Immature natural killer cell (primary cell): ENCODE data around the gene IL3RA. TPM values are rescaled to one million over a fixed set of nuclear protein-coding genes. Genes with fewer than 3 reads are reported as not detected.
"Not testable (repeated sequence)": the region's sequence is repeated elsewhere in the genome, so short reads cannot be mapped to it uniquely, and the experiment has no call there.

ENCODE experiments used
- DNase-seq, 3 donors: peaks; one replicate each; pipeline ENCODE4 v3.0.0; 2022; ENCODE audit warnings: mixed read lengths in 1 of 3
- H3K27ac Mint-ChIP-seq, 6 donors: one replicate each; pipeline ENCODE4 v1.8.0; 2020; ENCODE audit warnings: mixed read lengths in 6 of 6, mild to moderate bottlenecking in 5 of 6, inconsistent platforms in 4 of 6, moderate library complexity in 3 of 6
- H3K27me3 Mint-ChIP-seq, 3 donors: one replicate each; pipeline ENCODE4 v1.8.0; 2020 to 2021; ENCODE audit warnings: low read depth in 3 of 3, mild to moderate bottlenecking in 3 of 3, mixed read lengths in 3 of 3, moderate library complexity in 3 of 3, inconsistent platforms in 1 of 3
- H3K36me3 Mint-ChIP-seq, 3 donors: one replicate each; pipeline ENCODE4 v1.8.0; 2020; ENCODE audit warnings: mixed read lengths in 3 of 3, inconsistent platforms in 2 of 3, mild to moderate bottlenecking in 2 of 3
- H3K4me1 Mint-ChIP-seq, 2 donors: one replicate each; pipeline ENCODE4 v1.8.0; 2020; ENCODE audit warnings: inconsistent platforms in 2 of 2, mild to moderate bottlenecking in 2 of 2, mixed read lengths in 2 of 2, moderate library complexity in 1 of 2
- H3K4me3 Mint-ChIP-seq, 5 donors: one replicate each; pipeline ENCODE4 v1.8.0; 2020; ENCODE audit warnings: mild to moderate bottlenecking in 5 of 5, mixed read lengths in 5 of 5, inconsistent platforms in 3 of 5, moderate library complexity in 3 of 5
- H3K9me3 Mint-ChIP-seq, 6 donors: one replicate each; pipeline ENCODE4 v1.8.0; 2020; ENCODE audit warnings: mild to moderate bottlenecking in 6 of 6, mixed read lengths in 6 of 6, inconsistent platforms in 4 of 6, moderate library complexity in 3 of 6
- polyA plus RNA-seq, 3 donors: library from polyadenylated mRNA; unstranded; fragments of 300-500 nt; fragmentation: Illumina TruSeq; gene quantifications; one replicate each; pipeline ENCODE4 v1.2.3, GENCODE V29; 2021

Gene IL3RA
- polyA plus RNA-seq, 3 donors from 2014 or later = 0.79 to 5.0 (median 1.5) TPM

DNA sequence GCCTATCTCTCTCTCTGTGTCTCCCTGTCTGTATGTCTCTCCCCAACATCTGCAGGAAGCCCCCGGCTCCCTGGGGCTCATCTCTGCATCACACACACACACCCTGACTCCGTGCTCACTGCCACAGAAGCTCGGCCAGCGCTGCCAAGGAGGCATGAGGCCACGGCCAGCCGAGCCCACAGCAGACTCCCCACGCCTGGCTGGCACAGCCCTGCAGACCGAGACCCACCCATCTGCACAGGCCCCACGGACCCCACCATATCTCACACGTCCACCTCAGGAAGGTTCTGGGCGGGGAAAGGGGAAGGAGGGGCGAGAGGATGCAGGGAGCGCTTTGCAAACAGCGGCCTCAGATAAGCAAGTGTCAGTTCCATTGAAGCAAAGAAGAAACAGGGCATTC is 83.8 kb downstream of the IL3RA start:
- Mint-ChIP-seq H3K9me3 (peaks cover 6 to 13% (median 8%) of the 10 kb centered on the region in 6 donors), H3K4me1 (peaks cover 4 to 10% of the 10 kb centered on the region in 2 donors), H3K4me3 (no peak overlapping the region), H3K27ac (peak overlapping the region in 3 of 6 donors; percentile 52 to 89 (median 82)), H3K36me3 (peaks cover 29 to 55% (median 48%) of the 10 kb centered on the region in 3 donors), H3K27me3 (peaks cover 0 to 1% (median 0%) of the 10 kb centered on the region in 3 donors)
- no peak for DNase-seq

DNA sequence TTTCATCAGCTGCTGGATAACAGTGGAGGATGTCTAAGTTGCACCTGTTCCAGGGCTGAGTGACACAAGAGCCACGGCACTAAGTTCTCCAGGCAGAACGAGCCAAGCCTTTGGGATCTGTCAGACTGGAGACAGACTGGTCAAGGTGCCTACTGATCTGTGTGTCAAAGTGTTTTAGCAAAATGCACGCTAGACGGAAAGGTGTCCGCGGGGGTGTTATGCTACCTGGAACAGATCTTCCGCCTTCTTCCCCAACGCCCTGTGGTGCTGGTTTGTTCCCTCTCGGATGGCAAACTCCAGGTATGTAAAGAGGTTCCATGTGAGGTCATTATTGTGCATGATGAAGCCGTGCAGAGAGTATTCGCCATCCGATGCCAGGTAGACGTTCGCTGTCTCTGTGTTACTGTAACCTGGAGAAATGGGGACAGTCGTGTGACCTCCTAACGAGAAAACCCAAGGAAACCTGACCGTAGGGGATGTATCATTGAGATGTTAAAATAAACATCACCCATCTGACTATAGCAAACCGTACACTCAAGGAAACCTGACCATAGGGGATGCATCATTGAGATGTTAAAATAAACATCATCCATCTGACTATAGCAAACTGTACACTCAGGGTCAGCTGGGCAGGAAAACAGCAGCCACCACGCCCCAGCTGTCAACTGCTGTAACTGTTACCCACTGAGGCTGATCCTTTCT is 85.0 kb downstream of the IL3RA start:
- Mint-ChIP-seq H3K9me3 (peaks cover 6 to 13% (median 8%) of the 10 kb centered on the region in 6 donors), H3K4me1 (peaks cover 4 to 10% of the 10 kb centered on the region in 2 donors), H3K4me3 (no peak overlapping the region), H3K27ac (no peak overlapping the region), H3K36me3 (peaks cover 33 to 62% (median 54%) of the 10 kb centered on the region in 3 donors), H3K27me3 (peaks cover 0 to 2% (median 0%) of the 10 kb centered on the region in 3 donors)
- DNase-seq = no peak

DNA sequence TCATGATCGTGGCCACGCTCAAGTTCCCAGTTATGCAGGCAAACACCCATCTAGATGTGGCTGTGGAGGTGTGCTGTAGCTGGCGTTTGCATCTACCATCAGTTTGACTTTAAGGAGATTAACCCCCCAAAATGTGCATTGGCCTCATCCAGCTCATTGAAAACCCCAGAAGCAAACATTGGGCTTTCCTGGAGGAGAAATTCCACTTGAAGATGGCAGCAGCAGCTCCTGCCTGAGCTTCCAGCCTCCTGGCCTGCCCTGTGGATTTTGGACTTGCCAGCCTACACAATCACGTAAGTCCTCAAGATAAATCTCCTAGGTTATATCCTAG is 85.5 kb downstream of the IL3RA start:
- Mint-ChIP-seq H3K36me3 (peaks cover 33 to 67% (median 59%) of the 10 kb centered on the region in 3 donors), H3K4me1 (peaks cover 4 to 10% of the 10 kb centered on the region in 2 donors), H3K4me3 (no peak overlapping the region), H3K27ac (no peak overlapping the region), H3K9me3 (peaks cover 6 to 13% (median 8%) of the 10 kb centered on the region in 6 donors), H3K27me3 (peaks cover 0 to 2% (median 0%) of the 10 kb centered on the region in 3 donors)
- no peak for DNase-seq

DNA sequence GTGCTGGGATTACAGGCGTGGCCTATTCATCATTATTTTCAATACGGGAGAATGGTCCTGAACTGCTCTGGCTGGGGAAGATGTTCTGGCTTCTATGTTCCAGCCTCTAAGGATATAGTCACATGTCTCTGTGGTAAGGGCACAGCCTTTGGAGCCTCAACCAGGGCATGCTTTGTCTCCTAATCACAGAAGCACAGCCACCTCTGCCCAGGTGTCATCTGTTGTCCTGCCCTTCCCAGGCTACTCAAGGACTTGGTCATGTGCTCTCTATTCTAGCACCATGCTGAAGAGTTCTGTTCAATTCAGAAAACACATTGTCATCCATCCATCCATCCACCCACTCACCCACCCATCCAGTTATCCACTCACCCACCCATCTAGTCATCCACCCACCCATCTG is 86.6 kb downstream of the IL3RA start:
- DNase-seq = no peak
- peaks cover 33 to 70% (median 62%) of the 10 kb centered on the region in 3 donors for H3K36me3 Mint-ChIP-seq
- H3K27ac Mint-ChIP-seq = no peak overlapping the region

DNA sequence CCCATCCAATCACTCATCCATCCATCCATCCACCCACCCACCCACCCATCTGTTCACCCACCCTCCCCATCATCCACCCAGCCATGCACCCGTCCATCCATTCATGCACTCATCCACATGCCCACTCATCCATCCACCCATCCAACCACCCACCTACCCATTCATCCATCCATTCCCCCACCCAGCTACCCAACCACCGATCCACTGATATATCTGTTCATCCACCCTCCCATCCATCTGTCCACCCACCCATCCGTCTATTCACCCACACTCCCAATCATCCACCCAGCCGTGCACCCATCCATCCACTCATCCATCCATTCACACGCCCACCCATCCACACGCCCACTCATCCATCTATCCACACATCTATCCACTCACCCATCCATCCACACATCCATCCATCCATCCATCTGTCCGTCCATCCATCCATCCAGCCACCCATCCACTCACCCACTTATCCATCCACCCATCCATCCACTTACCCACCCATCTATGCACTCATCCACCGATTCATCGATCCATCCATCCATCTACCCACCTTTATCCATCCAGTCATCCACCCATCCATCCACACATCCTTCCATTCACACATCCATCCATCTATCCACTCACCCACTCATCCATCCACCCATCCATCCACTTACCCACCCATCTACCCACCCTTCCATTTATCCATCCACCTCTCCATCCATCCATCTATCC is 87.7 kb downstream of the IL3RA start:
- peaks cover 33 to 69% (median 62%) of the 10 kb centered on the region in 3 donors for H3K36me3 Mint-ChIP-seq
- H3K4me1 Mint-ChIP-seq = peaks cover 4 to 10% of the 10 kb centered on the region in 2 donors
- no peak overlapping the region for H3K27ac Mint-ChIP-seq
- no peak for DNase-seq
- H3K9me3 Mint-ChIP-seq = peaks cover 6 to 13% (median 8%) of the 10 kb centered on the region in 6 donors
- H3K4me3 Mint-ChIP-seq = no peak overlapping the region
- H3K27me3 Mint-ChIP-seq = peaks cover 2 to 4% (median 2%) of the 10 kb centered on the region in 3 donors

More for the DNA sequence above, 86.6 kb downstream of the IL3RA start:
- Mint-ChIP-seq H3K4me3 (no peak overlapping the region), H3K27me3 (peaks cover 2% of the 10 kb centered on the region in 3 donors), H3K9me3 (peaks cover 6 to 13% (median 8%) of the 10 kb centered on the region in 6 donors), H3K4me1 (peaks cover 4 to 10% of the 10 kb centered on the region in 2 donors)

DNA sequence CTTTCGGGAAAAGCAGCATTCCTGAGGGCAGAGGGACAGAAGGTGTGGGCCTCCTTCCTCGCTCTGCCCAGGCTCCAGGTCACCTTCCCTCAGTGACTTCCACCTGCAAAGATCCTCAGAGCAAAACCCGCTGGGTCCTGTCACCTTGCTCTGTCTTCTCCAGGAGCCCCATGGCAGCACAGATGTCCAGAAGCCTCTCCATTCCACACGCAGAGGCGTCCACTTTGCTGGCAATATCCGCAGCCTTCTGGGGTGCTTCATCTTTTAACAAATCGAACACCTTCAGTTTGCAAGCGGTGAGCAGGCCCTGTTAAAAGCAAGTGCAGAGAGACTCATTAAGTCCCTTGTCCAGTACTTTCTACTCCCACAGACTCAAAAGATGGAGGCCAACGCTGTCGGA is 88.8 kb downstream of the IL3RA start:
- peaks cover 26 to 65% (median 55%) of the 10 kb centered on the region in 3 donors for H3K36me3 Mint-ChIP-seq
- no peak overlapping the region for H3K4me3 Mint-ChIP-seq
- no peak overlapping the region for H3K27ac Mint-ChIP-seq
- H3K9me3 Mint-ChIP-seq = peaks cover 6 to 12% (median 8%) of the 10 kb centered on the region in 6 donors
- peaks cover 2 to 3% of the 10 kb centered on the region in 2 donors for H3K4me1 Mint-ChIP-seq
- no peak for DNase-seq
- H3K27me3 Mint-ChIP-seq = peaks cover 2 to 4% (median 2%) of the 10 kb centered on the region in 3 donors

DNA sequence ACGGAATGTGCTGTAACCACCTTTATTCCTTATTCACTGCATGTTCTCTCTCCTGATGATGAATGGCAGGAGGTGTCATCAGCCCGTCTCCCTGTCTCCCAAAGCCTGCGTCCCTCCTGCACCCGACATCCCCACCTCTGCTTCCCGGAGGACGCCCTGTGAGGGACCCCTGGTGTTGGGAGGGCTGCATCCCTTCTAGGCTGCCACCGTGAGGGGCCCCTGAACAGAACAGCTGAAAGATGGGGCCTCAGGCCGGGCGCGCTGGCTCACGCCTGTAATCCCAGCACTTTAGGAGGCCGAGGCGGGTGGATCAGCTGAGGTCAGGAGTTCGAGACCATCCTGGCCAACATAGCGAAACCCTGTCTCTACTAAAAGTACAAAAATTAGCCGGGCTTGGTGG is 89.7 kb downstream of the IL3RA start:
- H3K9me3 Mint-ChIP-seq = peaks cover 6 to 12% (median 8%) of the 10 kb centered on the region in 6 donors
- not testable (repeated sequence) for H3K27ac Mint-ChIP-seq, H3K4me1 Mint-ChIP-seq, DNase-seq, H3K27me3 Mint-ChIP-seq, H3K4me3 Mint-ChIP-seq
- peaks cover 26 to 60% (median 49%) of the 10 kb centered on the region in 3 donors for H3K36me3 Mint-ChIP-seq

DNA sequence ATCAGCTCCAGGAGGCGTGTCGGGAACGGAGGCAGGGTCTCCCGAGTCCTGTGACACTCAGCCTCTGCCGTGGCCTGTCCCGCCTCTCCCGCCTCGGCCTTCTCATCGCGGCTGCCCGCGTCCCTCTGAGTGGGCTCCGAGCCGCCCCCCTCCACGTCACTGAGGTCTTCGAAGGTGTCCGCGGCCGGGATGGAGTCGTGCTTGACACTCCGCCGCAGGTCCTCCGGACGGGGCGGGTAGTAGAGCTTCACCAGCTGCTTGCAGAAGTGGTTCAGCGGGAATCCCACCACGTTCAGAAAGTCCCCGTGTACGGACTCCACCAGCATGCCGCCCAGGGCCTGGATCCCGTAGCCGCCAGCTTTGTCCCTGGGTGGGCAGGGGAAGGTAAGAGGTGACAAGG is 91.2 kb downstream of the IL3RA start:
- Mint-ChIP-seq H3K36me3 (peaks cover 19 to 46% (median 38%) of the 10 kb centered on the region in 3 donors), H3K27ac (no peak overlapping the region), H3K9me3 (peaks cover 3 to 8% (median 6%) of the 10 kb centered on the region in 6 donors), H3K27me3 (peaks cover 2 to 4% (median 3%) of the 10 kb centered on the region in 3 donors), H3K4me1 (peaks cover 0 to 3% of the 10 kb centered on the region in 2 donors), H3K4me3 (no peak overlapping the region)
- DNase-seq = no peak

DNA sequence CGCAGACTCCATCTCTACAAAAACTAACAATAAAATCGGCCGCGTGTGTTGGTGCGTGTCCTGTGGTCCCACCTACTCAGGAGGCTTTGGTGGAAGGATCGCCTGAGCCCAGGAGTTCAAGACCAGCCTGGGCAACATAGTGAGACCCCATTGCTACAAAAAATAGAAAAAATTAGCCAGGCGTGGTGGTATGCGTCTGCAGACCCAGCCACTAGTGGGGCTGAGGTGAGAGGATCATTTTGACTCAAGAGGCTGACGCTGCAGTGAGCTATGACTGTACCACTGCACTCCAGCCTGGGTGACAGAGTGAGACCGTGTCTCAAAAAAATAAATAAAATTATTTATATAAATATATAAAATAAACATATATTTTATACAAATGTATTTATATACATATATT is 93.9 kb downstream of the IL3RA start:
- no peak for DNase-seq
- Mint-ChIP-seq H3K27me3 (peaks cover 3 to 5% (median 4%) of the 10 kb centered on the region in 3 donors), H3K36me3 (peaks cover 5 to 24% (median 17%) of the 10 kb centered on the region in 3 donors), H3K4me1 (no peaks in the 10 kb centered on the region), H3K9me3 (no peaks in the 10 kb centered on the region), H3K27ac (no peak overlapping the region), H3K4me3 (no peak overlapping the region)

Other genes with a start within 250 kb of the IL3RA start
- not detected for gene CRLF2, start 124.1 kb upstream of the IL3RA start, polyA plus RNA-seq
- gene CSF2RA, start 68.0 kb upstream of the IL3RA start, polyA plus RNA-seq = 10 to 100 TPM in 1 of 3 donors, 1 to 10 TPM in 2; 1.7 to 12.8 (median 6.6) TPM
- 100 to 1,000 TPM; 330 to 354 (median 347) TPM for gene SLC25A6, start 55.3 kb downstream of the IL3RA start, polyA plus RNA-seq
- 10 to 100 TPM; 58.1 to 68.6 (median 67.1) TPM for gene ASMTL, start 116.1 kb downstream of the IL3RA start, polyA plus RNA-seq
- gene P2RY8, start 200.4 kb downstream of the IL3RA start, polyA plus RNA-seq = 100 to 1,000 TPM in 2 of 3 donors, 10 to 100 TPM in 1; 96.8 to 232 (median 119) TPM